ENCODE measurements around the gene CLCN7.

CLCN7 gene

GRCh38 chr16:1434644-1435592, 39.9 kb downstream of the CLCN7 start:
- no peak for DNase-seq (ENCODE audit: insufficient read length, low spot score)
- FAIRE-seq = no peak
- no peak for TF ChIP-seq POLR2A (IDR thresholded peaks at IDR 0.05; ENCODE audit: low read depth, low read length)

- FAIRE-seq (no peak), DNase-seq (ENCODE audit: insufficient read length, low spot score) (no peak)
- no peak for TF ChIP-seq POLR2A (IDR thresholded peaks at IDR 0.05; ENCODE audit: low read depth, low read length)
Measured at GRCh38 chr16:1433756-1434155, 41.1 kb downstream of the CLCN7 start.

DNA sequence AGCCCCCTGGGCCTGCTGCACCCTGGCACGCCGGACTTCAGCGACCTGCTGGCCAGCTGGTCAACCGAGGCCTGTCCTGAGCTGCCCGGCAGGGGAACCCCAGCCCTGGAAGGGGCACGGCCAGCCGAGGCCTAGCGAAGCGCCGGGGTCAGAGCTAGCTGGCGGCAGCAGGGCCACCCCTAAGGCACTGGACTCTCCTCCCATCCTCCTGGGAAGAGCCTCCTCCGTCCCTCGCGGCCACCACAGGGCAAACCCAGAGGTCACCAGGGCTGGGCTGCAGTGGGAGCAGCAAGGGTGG, 41.6 kb downstream of the CLCN7 start:
- FAIRE-seq = no peak

DNA sequence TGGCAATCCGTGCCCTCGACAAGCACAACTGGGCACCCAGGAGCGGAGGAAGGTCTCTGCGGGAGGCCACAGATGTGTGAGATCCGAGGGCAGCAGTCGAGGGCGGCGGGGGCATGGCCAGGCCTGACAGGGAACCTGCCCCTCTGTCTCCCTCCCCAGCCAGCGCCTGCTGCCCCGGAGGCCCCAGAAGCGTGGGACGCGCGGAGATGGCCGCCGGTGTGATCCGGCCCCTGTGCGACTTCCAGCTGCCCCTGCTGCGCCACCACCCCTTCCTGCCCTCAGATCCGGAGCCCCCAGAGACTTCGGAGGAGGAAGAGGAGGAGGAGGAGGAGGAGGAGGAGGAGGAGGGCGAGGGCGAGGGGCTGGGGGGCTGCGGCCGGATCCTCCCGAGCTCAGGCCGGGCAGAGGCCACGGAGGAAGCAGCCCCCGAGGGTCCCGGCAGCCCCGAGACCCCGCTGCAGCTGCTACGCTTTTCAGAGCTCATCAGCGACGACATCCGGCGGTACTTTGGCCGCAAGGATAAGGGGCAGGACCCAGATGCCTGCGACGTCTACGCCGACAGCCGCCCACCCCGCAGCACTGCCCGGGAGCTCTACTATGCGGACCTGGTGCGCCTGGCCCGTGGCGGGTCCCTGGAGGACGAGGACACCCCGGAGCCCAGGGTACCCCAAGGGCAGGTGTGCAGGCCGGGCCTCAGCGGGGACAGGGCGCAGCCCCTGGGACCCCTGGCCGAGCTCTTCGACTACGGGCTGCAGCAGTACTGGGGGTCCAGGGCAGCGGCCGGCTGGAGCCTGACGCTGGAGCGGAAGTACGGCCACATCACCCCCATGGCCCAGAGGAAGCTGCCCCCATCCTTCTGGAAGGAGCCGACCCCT, 42.2 kb downstream of the CLCN7 start:
- FAIRE-seq (no peak), DNase-seq (ENCODE audit: insufficient read length, low spot score) (no peak)
- no peak for TF ChIP-seq POLR2A (IDR thresholded peaks at IDR 0.05; ENCODE audit: low read depth, low read length)

More for the DNA sequence above, 41.6 kb downstream of the CLCN7 start:
- TF ChIP-seq POLR2A (IDR thresholded peaks at IDR 0.05; ENCODE audit: low read depth, low read length) = no peak
- DNase-seq (ENCODE audit: insufficient read length, low spot score) = no peak

DNA sequence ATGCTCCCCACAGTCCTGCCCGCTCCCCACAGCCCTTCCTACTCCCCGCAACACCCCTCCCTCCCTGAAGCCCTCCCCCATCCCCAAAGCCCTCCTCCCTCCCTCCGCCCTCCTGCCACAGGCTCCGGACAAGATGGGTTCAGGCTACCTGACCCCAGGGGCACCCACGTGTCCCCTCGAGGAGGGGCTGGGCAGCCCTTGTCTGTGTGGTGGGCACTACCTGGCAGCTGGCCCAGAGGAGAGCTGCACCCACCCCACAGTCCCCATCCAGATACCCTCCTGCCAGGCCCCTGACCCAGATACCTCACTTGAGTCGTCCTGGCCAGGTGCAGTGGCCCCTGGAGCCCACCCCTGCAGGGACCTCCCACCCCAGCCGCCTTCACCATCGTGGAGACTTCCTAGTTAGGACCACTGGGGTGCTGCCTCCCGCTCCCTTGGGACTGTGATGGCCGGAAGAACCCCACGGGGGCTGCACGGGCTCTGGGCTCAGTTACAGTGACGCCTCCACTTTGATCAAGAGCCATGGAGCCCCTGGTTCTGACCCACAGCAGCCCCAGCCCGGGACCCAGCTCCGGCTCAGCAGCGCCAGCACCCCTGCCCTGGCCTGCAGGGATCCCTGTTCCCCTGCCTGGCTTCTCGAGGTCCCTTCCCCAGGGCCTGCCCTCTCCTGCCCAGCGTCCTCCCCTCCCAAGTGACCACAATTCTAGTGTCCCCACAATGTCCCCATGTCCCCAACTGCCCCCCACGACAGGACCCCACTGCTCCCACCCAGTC, 43.1 kb downstream of the CLCN7 start:
- FAIRE-seq = no peak
- no peak for DNase-seq (ENCODE audit: insufficient read length, low spot score)
- no peak for TF ChIP-seq POLR2A (IDR thresholded peaks at IDR 0.05; ENCODE audit: low read depth, low read length)

DNA sequence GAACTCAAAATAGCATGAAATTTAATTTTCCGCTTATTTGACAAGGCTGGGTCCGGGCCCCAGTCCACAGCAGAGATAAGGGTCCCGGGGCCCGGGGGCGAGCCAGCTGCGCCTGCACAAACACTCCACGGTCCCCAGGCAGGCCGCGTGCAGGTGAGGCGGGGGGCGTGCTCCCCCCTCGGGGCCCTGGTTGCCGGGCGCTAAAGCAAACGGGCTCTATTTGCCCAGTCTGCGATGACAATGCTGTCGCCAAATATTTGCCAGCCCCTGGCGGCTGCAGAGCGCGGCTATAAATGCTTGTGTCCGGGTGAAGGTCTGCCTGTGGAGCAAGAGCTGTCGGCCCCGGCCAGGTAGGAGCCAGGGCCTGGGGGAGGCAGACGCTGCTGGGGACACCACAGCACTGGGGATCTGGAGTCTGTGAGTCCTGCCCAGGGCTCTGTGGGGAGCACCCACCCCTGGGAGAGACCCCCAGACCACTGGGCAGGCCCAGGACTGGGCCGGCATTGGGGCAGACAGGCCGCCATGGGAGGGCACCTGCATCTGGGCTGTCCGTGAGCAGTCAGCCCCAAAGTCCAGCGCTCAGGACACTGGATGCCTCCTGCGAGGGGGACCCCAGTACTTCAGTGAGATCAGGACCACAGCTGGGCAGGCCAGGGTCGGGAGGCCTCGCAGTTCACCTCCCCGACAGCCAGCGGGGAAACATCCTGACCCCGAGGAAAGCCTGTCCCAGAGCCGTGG, 43.9 kb downstream of the CLCN7 start, which contains the start of gene PERCC1:
Gene PERCC1, plus strand, starts transcription at position 320 of the 738 bp plus-strand sequence. CDS start 1,516 bp downstream, outside the sequence.
- DNase-seq (ENCODE audit: insufficient read length, low spot score) (no peak), FAIRE-seq (no peak)
- no peak for TF ChIP-seq POLR2A (IDR thresholded peaks at IDR 0.05; ENCODE audit: low read depth, low read length)

DNA sequence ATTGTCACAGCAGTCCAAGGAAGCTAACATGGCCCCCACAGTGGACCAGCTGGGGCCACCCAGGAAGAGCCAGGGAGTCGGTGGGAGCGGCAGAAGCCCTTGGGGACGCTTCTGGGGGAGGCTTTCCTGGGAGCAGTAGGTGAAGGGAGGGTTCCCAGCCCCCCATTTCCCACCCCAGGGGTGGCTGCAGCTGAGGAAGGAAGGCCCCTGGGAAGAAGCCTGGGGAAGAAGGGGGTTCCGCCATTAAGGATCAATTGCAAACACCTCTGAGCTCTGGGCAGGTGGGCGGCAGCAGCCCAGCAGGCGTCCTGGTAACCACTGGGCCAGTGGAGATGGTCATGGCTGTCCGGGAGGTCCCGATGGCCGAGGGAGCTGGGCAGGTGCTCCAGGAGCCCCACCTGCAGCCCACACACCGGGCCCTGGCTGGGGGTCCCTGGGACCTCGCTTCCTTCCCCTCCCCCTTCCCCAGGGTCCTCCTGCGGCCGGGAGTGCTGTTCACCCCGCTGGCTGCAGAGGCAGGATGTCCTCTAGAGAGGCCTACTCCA, 44.5 kb downstream of the CLCN7 start:
- TF ChIP-seq POLR2A (IDR thresholded peaks at IDR 0.05; ENCODE audit: low read depth, low read length) = no peak
- DNase-seq (ENCODE audit: insufficient read length, low spot score) (no peak), FAIRE-seq (no peak)

DNA sequence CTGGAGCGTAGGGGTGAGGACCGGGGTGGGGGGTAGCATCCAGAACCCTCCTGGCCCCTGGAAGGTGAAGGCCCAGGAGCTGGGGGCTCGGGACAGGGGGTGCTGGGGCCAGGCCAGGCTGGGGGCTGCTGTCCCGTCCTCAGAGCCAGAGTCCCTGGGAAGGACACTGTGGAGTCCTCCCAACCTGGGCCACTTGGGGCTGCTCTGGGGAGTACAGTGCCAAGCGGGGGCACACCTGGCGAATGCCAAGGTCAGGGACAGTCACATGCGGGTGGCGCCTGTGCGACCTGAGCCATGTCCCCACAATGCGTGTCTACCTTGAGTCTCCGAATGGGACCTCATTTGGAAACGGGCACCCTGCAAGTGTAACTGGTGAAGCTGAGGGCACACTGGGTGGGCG, 45.2 kb downstream of the CLCN7 start:
- TF ChIP-seq POLR2A (IDR thresholded peaks at IDR 0.05; ENCODE audit: low read depth, low read length) = no peak
- no peak for FAIRE-seq
- no peak for DNase-seq (ENCODE audit: insufficient read length, low spot score)

- no peak for TF ChIP-seq POLR2A (IDR thresholded peaks at IDR 0.05; ENCODE audit: low read depth, low read length)
Measured at GRCh38 chr16:1429012-1429411, 45.8 kb downstream of the CLCN7 start.

GRCh38 chr16:1428511-1428910, 46.3 kb downstream of the CLCN7 start:
- no peak for TF ChIP-seq POLR2A (IDR thresholded peaks at IDR 0.05; ENCODE audit: low read depth, low read length)
- FAIRE-seq = no peak
- no peak for DNase-seq (ENCODE audit: insufficient read length, low spot score)

More at GRCh38 chr16:1429012-1429411, 45.8 kb downstream of the CLCN7 start:
- FAIRE-seq (no peak), DNase-seq (ENCODE audit: insufficient read length, low spot score) (no peak)

DNA sequence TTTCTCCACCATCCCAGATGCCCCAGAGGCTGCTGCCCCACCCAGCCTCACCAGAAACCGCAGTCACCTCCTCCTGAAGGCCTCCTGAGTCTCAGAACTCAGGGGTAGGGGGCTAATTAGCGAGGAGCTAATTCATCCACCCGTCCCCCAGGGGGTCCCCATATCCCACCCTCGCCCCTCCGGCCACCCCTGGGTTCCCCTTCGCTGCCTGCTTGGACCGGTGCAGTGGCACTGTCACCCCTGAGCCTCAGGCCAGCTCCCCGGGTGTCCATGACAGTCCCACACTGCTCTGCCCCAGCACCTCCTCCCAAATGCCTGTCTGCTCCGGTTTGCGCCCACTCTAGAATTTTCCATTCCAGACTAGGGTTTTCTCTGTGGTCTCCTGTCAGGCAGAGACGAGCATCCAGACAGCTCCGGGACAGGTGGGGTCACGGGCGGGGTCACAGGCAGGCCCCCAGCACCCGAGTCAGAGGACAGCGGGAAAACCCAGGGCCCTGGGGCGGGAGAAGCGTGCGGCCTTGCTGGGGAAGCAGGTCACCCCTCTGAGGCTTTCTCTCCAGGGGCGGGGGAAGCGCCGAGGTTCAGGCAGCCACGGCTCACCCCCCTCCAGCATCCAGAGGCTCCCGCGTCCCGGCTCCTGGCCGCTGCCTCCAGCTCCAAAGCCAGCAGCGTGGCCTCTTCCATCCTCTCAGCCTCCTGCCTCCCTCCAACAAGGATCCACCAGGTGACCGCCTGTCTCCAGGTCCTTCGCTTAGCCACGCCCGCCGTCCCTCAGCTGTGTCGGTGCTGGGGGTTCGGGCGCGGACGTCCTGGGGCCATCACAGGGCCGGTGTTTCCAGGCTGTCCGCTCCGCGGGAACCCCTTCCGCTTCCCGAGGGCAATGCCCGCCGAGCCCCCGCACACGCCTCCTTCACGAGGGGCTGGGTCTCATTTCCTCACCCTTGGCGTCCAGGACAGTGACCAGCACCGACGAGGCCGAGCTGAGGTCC, 47.1 kb downstream of the CLCN7 start:
- TF ChIP-seq POLR2A (IDR thresholded peaks at IDR 0.05; ENCODE audit: low read depth, low read length) = no peak
- FAIRE-seq = no peak
- DNase-seq (ENCODE audit: insufficient read length, low spot score) = no peak

All from H54 (cell line).